K562 (cell line): Measurements from ENCODE around the gene PCCA. TPM values are rescaled to one million over a fixed set of nuclear protein-coding genes. Genes with fewer than 3 reads are reported as not detected.

Experiments
- ATAC-seq: fragments of 200-7000 bp; cut with Tn5 transposase; 3 replicates; pipeline ENCODE4 v1.9.1; 2020; ENCODE audit warnings: moderate library complexity
- BruUV-seq: library from RNA; stranded (reverse); fragments of 400-500 nt; replicated peaks from 2 replicates; lab custom pipeline; 2021; lab: Mats Ljungman, UMichigan
- CTCF ChIA-PET: fragments of 300-600 bp; formaldehyde crosslinking; extraction: SDS; loops from one replicate; lab custom pipeline; 2021; ENCODE audit warnings: low intra/inter-chr PET ratio; lab: Yijun Ruan, JAX
- POLR2A ChIA-PET: fragments of 300-600, 350-650 bp; sonication (Branson Sonifier 250); formaldehyde crosslinking; extraction: SDS; loops from one replicate; lab custom pipeline; 2021; ENCODE audit warnings: antibody characterized with exemption, inconsistent platforms; lab: Yijun Ruan, JAX
- DNase-seq, 4 experiments: peaks; one replicate each; pipeline versions ENCODE4 v3.0.0 to v3.0.0-alpha.2; 2011 to 2018; ENCODE audit warnings: low spot score in 3 of 4, mixed read lengths in 3 of 4; ENCODE audit errors: extremely low read depth in 1 of 4
- FAIRE-seq: peaks from 2 replicates; lab custom pipeline; 2011; peaks lifted over from hg19 to GRCh38; lab: Jason Lieb, UNC
- H2AFZ ChIP-seq: 2 replicates; pipeline ENCODE4 v1.6.0; 2011; ENCODE audit warnings: low read depth, low read length, control low read depth, inconsistent platforms
- H3K27ac ChIP-seq: fragments of 200-600 bp; 3 replicates; pipeline ENCODE4 v1.8.0; 2011; ENCODE audit warnings: low read depth, mild to moderate bottlenecking, control low read depth, inconsistent platforms, low read length, moderate library complexity, mixed read lengths; ENCODE audit errors: extremely low read depth
- H3K27me3 ChIP-seq, 2 experiments: fragments of 300-600 bp in 1 of 2; 2 replicates in 1 of 2; 3 replicates in 1 of 2; pipeline versions ENCODE4 v1.6.0 to v1.8.0; 2011; ENCODE audit warnings: inconsistent platforms in 2 of 2, low read length in 2 of 2, mild to moderate bottlenecking in 1 of 2, mixed read lengths in 1 of 2, moderate library complexity in 1 of 2; ENCODE audit not compliant: control insufficient read depth in 2 of 2, insufficient read depth in 2 of 2
- H3K36me3 ChIP-seq: fragments of 300-600 bp; 3 replicates; pipeline ENCODE4 v1.8.0; 2011; ENCODE audit warnings: mild to moderate bottlenecking, low read length, inconsistent platforms; ENCODE audit not compliant: control insufficient read depth, insufficient read depth
- H3K4me1 ChIP-seq, 2 experiments: fragments of 200-600 bp in 1 of 2; replicated peaks in 1 of 2; 2 replicates in 1 of 2; 3 replicates in 1 of 2; pipeline versions ENCODE4 v1.5.1 to v1.8.0; 2011; ENCODE audit warnings: inconsistent platforms in 2 of 2, low read length in 2 of 2, mild to moderate bottlenecking in 1 of 2, mixed read lengths in 1 of 2, moderate library complexity in 1 of 2; ENCODE audit not compliant: control insufficient read depth in 2 of 2, insufficient read depth in 2 of 2
- H3K4me2 ChIP-seq: 2 replicates; pipeline ENCODE4 v1.6.1; 2011; ENCODE audit warnings: low read length, control low read depth, inconsistent platforms, mixed read lengths; ENCODE audit not compliant: insufficient read depth
- H3K4me3 ChIP-seq: fragments of 200-600 bp; sonication (generic), shearing (Covaris generic); 2 replicates; pipeline ENCODE4 v1.5.1; 2016; ENCODE audit warnings: control low read depth, inconsistent platforms
- H3K79me2 ChIP-seq: fragments of 200-600 bp; 3 replicates; pipeline ENCODE4 v1.8.0; 2011; ENCODE audit warnings: low read length, inconsistent platforms; ENCODE audit not compliant: control insufficient read depth, insufficient read depth
- H3K9ac ChIP-seq, 2 experiments: 2 replicates each; pipeline versions ENCODE4 v1.6.0 to v1.6.1; 2011; ENCODE audit warnings: low read depth in 2 of 2, low read length in 2 of 2, control low read depth in 1 of 2, inconsistent platforms in 1 of 2, mild to moderate bottlenecking in 1 of 2, mixed read lengths in 1 of 2; ENCODE audit not compliant: insufficient read depth in 1 of 2
- H3K9me1 ChIP-seq: one replicate; pipeline ENCODE4 v1.6.0; 2011; ENCODE audit warnings: inconsistent platforms, mild to moderate bottlenecking, low read length, moderate library complexity; ENCODE audit not compliant: control insufficient read depth, insufficient read depth
- H3K9me3 ChIP-seq: replicated peaks from 2 replicates; pipeline ENCODE4 v1.5.1; 2011; ENCODE audit warnings: low read depth, low read length, inconsistent platforms; ENCODE audit not compliant: control insufficient read depth, insufficient read depth
- H4K20me1 ChIP-seq: replicated peaks from 2 replicates; pipeline ENCODE4 v1.6.1; 2011; ENCODE audit warnings: low read length, inconsistent platforms, mixed read lengths; ENCODE audit not compliant: control insufficient read depth, insufficient read depth
- BCOR ChIP-seq: fragments of 450-650 bp; IDR thresholded peaks from 2 replicates; pipeline ENCODE4 v1.6.1; 2016
- EZH2 ChIP-seq: IDR thresholded peaks from 2 replicates; pipeline ENCODE4 v1.6.1; 2012; ENCODE audit warnings: low read depth, mild to moderate bottlenecking, inconsistent platforms, low read length, borderline replicate concordance
- HLTF ChIP-seq: fragments of 450-650 bp; IDR thresholded peaks from 2 replicates; pipeline ENCODE4 v1.6.1; 2016
- MTA2 ChIP-seq: fragments of 450-650 bp; IDR thresholded peaks from 2 replicates; pipeline ENCODE4 v1.6.1; 2016; ENCODE audit warnings: low read depth
- MYBL2 ChIP-seq, 2 experiments: fragments of 450-650 bp in 1 of 2; sonication (generic) in 1 of 2; formaldehyde crosslinking in 1 of 2; IDR thresholded peaks; 2 replicates each; pipeline versions ENCODE4 v1.6.1 to v1.8.1; 2017 to 2022; ENCODE audit warnings: borderline replicate concordance in 1 of 2, inconsistent platforms in 1 of 2, low read depth in 1 of 2, mild to moderate bottlenecking in 1 of 2, missing genetic modification reagents in 1 of 2, moderate library complexity in 1 of 2
- ZKSCAN1 ChIP-seq: fragments of 150-350 bp; IDR thresholded peaks from 2 replicates; pipeline ENCODE4 v1.6.1; 2016; ENCODE audit warnings: low read depth, low read length
- WGBS: fragments of 100-300 bp; shearing (Covaris generic); methylation state at CpG from one replicate; pipeline ENCODE4 v1.1.6; 2016; ENCODE audit warnings: low coverage, mixed read lengths; ENCODE audit not compliant: insufficient coverage; ENCODE audit errors: missing lambda C conversion rate; 5-methylcytosine and 5-hydroxymethylcytosine counted together
- in situ Hi-C: fragments of 300-500 bp; cut with MboI; formaldehyde crosslinking; loops from 4 replicates; pipeline ENCODE4 v1.15.0; 2018; ENCODE audit warnings: inconsistent platforms, mixed read lengths
- intact Hi-C: fragments of 100-400 bp; cut with micrococcal nuclease; formaldehyde crosslinking; loops from 2 replicates; pipeline ENCODE4 v1.14.2; 2022
- polyA plus RNA-seq, 8 experiments: library from polyadenylated mRNA; depleted of rRNA in 4 of 8; stranded (reverse) in 5 of 8; unstranded in 3 of 8; fragments of >200 nt; fragmentation: Nextera tagmentation in 2 of 8; fragmentation: Illumina TruSeq in 1 of 8; extraction: Ambion mirVana in 2 of 8; extraction: Trizol in 1 of 8; gene quantifications; 2 replicates each; pipeline versions ENCODE4 v1.2.1 to v1.2.3, GENCODE V29; 2011 to 2014; ENCODE audit warnings: inconsistent platforms in 1 of 8, missing spikeins in 1 of 8
- total RNA-seq, 7 experiments: library from RNA; depleted of rRNA in 6 of 7; stranded (reverse); fragments of >200 nt in 6 of 7; fragmentation: Illumina TruSeq in 2 of 7; extraction: Trizol in 2 of 7; gene quantifications; 2 replicates each; pipeline versions ENCODE4 v1.2.1 to v1.2.3, GENCODE V29; 2011 to 2021; ENCODE audit warnings: low replicate concordance in 1 of 7
- TF ChIP-seq, protein P1 (sequence below), 2 experiments: fragments of 200-800 bp in 1 of 2; sonication (Bioruptor generic) in 1 of 2; sonication (generic) in 1 of 2; formaldehyde crosslinking in 1 of 2; IDR thresholded peaks in 1 of 2; conservative IDR thresholded peaks in 1 of 2; 2 replicates each; pipeline versions ENCODE4 v1.5.0 to v1.6.1; 2016 to 2020; ENCODE audit warnings: missing compliant biosample characterization in 1 of 2, missing genetic modification characterization in 1 of 2, missing genetic modification reagents in 1 of 2
- TF ChIP-seq, protein P2 (sequence below): fragments of 200-800 bp; sonication (Bioruptor generic); IDR thresholded peaks from 2 replicates; pipeline ENCODE4 v1.6.1; 2017; ENCODE audit warnings: missing genetic modification characterization, missing compliant biosample characterization

Gene PCCA
- total and polyA plus RNA-seq, 9 of the 15 experiments (the other 6 are each of a cell fraction or from before 2014, with no cell fraction given) = 5.2 to 14.1 (median 9.7) TPM

DNA sequence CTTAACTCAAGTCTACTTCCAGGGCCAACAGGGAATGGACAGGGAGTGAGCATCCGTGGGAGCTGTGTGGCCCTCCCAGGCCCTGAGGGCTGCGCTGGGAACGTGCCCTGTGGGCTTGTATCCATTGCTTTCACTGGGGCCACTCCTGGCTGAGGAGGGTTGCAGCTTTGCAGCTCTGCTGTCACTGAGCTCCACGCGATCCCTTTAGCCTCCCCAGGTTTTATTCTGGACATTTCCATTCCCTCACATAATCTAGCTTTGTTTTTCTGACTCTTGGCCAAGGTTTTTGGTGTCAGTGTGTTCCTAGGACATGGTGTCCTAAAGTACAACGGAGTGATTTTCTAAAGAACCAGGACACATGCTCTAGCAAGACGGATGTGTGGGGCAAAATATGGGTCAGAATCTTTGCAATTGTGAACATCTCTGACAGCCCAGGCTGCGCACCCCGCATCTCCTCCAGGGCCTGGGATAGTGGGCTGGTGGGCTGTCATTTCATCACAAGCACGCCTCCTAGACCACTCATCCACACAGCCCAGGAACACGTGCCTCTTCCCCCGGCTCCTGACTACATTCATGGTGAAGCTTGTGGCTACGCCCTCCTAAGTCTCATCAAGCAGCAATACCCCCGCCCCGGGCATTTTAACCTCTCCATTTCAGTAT, 471.7 kb downstream of the PCCA start (continued):
- TF ChIP-seq MTA2 = no peak
- TF ChIP-seq, protein P1, sequence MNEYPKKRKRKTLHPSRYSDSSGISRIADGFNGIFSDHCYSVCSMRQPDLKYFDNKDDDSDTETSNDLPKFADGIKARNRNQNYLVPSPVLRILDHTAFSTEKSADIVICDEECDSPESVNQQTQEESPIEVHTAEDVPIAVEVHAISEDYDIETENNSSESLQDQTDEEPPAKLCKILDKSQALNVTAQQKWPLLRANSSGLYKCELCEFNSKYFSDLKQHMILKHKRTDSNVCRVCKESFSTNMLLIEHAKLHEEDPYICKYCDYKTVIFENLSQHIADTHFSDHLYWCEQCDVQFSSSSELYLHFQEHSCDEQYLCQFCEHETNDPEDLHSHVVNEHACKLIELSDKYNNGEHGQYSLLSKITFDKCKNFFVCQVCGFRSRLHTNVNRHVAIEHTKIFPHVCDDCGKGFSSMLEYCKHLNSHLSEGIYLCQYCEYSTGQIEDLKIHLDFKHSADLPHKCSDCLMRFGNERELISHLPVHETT (CRISPR knock-in tag; conservative IDR thresholded peaks at IDR 0.05 in 1 of 2, IDR thresholded peaks at IDR 0.05 in 1 of 2) = no peak

DNA sequence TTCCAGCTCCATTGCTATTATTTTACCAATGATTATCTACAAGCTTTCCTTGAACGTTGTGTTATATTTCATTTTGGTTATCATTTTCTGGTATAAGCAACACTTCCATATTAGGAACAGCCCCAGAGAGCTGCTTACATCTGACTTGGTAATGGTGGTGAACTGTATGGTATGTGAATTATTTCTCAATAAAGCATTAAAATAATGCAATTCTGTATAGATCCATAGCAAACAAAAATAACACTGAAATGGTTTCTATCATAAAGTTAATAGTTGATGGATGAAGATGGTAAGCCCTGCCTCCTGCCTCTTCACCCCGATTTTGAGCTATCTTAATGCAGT, 472.2 kb downstream of the PCCA start:
- DNase-seq = no peak
- no peak overlapping the region for H3K4me3 ChIP-seq
- ATAC-seq = no peak
- H3K27me3 ChIP-seq = peaks cover 3 to 34% of the 10 kb centered on the region in 2 experiments; a peak in 3 of 5 replicates
- POLR2A ChIA-PET = no interaction called here
- in situ Hi-C loops = loop anchor here (25.0 kb wide), 1 partner anchor 551 kb away; no protein-coding TSS in a partner anchor
- no peaks in the 10 kb centered on the region for H4K20me1 ChIP-seq
- no peak for FAIRE-seq
- H3K4me1 ChIP-seq = no peaks in the 10 kb centered on the region
- 0% methylated on average over 1 of the region's 2 CpGs for WGBS
- H3K9me3 ChIP-seq = no peaks in the 10 kb centered on the region; the same call in 1 of the 2 replicates
- H3K27ac ChIP-seq = no peak overlapping the region
- no peak overlapping the region for H2AFZ ChIP-seq
- no peaks in the 10 kb centered on the region for H3K36me3 ChIP-seq
- intact Hi-C loops = no loop called here
- TF ChIP-seq, protein P2, sequence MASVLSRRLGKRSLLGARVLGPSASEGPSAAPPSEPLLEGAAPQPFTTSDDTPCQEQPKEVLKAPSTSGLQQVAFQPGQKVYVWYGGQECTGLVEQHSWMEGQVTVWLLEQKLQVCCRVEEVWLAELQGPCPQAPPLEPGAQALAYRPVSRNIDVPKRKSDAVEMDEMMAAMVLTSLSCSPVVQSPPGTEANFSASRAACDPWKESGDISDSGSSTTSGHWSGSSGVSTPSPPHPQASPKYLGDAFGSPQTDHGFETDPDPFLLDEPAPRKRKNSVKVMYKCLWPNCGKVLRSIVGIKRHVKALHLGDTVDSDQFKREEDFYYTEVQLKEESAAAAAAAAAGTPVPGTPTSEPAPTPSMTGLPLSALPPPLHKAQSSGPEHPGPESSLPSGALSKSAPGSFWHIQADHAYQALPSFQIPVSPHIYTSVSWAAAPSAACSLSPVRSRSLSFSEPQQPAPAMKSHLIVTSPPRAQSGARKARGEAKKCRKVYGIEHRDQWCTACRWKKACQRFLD (CRISPR knock-in tag) = no peak
- TF ChIP-seq EZH2 = no peak
- TF ChIP-seq HLTF = no peak
- no peak for TF ChIP-seq MYBL2 (IDR thresholded peaks at IDR 0.05; ENCODE audit: low read depth)
- no peak for TF ChIP-seq MYBL2 (CRISPR knock-in tag; IDR thresholded peaks at IDR 0.05; ENCODE audit: borderline replicate concordance)
- no peak for TF ChIP-seq BCOR
- no peak for TF ChIP-seq ZKSCAN1
- no peaks in the 10 kb centered on the region for H3K9me1 ChIP-seq
- no peak overlapping the region for H3K4me2 ChIP-seq
- no TSS peak for BruUV-seq
- no peak overlapping the region for H3K9ac ChIP-seq
- CTCF ChIA-PET = no interaction called here
- no peaks in the 10 kb centered on the region for H3K79me2 ChIP-seq
